HepG2 (cell line): ENCODE results near the gene CDK5RAP1. TPM values are rescaled to one million over a fixed set of nuclear protein-coding genes. Genes with fewer than 3 reads are reported as not detected.

ENCODE experiments used
- CENPT ChIP-seq: sonication (generic); formaldehyde crosslinking; IDR thresholded peaks from 2 replicates; pipeline ENCODE4 v1.8.0; 2022; ENCODE audit warnings: low read depth, mild to moderate bottlenecking, moderate library complexity, missing genetic modification reagents
- ELF3 ChIP-seq: IDR thresholded peaks from 2 replicates; pipeline ENCODE4 v1.6.1; 2016; ENCODE audit warnings: missing genetic modification reagents, missing compliant biosample characterization
- POGZ ChIP-seq: sonication (generic); formaldehyde crosslinking; IDR thresholded peaks from 2 replicates; pipeline ENCODE4 v1.4.0; 2020; ENCODE audit warnings: mild to moderate bottlenecking, missing genetic modification reagents
- ZBTB21 ChIP-seq: sonication (generic); formaldehyde crosslinking; IDR thresholded peaks from 2 replicates; pipeline ENCODE4 v1.4.0; 2020; ENCODE audit warnings: missing genetic modification reagents
- ZFP36 ChIP-seq: fragments of 150-350 bp; IDR thresholded peaks from 2 replicates; pipeline ENCODE4 v1.6.1; 2018; ENCODE audit warnings: borderline replicate concordance, low read length, low read depth; ENCODE audit not compliant: partially characterized antibody
- ZKSCAN1 ChIP-seq: fragments of 150-350 bp; IDR thresholded peaks from 2 replicates; pipeline ENCODE4 v1.6.1; 2014; ENCODE audit warnings: low read length
- ZNF20 ChIP-seq: sonication (generic); formaldehyde crosslinking; IDR thresholded peaks from 2 replicates; pipeline ENCODE4 v1.4.0; 2020; ENCODE audit warnings: mild to moderate bottlenecking, moderate library complexity, missing genetic modification reagents
- ZNF292 ChIP-seq: sonication (generic); formaldehyde crosslinking; IDR thresholded peaks from 2 replicates; pipeline ENCODE4 v1.8.1; 2022; ENCODE audit warnings: mild to moderate bottlenecking, low read depth, missing genetic modification reagents, borderline replicate concordance
- ZNF703 ChIP-seq: sonication (generic); formaldehyde crosslinking; IDR thresholded peaks from 2 replicates; pipeline ENCODE4 v1.5.1; 2020; ENCODE audit warnings: missing genetic modification reagents, mild to moderate bottlenecking, moderate library complexity, borderline replicate concordance
- ZNF768 ChIP-seq: sonication (generic); formaldehyde crosslinking; IDR thresholded peaks from 2 replicates; pipeline ENCODE4 v1.4.0; 2020; ENCODE audit warnings: missing genetic modification reagents
- ZNF775 ChIP-seq: sonication (generic); formaldehyde crosslinking; IDR thresholded peaks from 2 replicates; pipeline ENCODE4 v1.4.0; 2020; ENCODE audit warnings: missing genetic modification reagents, mild to moderate bottlenecking, moderate library complexity, borderline replicate concordance
- polyA plus RNA-seq, 8 experiments: library from polyadenylated mRNA; depleted of rRNA in 3 of 8; stranded (reverse) in 7 of 8; unstranded in 1 of 8; fragments of >200 nt; fragmentation: Illumina TruSeq in 4 of 8; extraction: Trizol in 4 of 8; gene quantifications; 2 replicates each; pipeline versions ENCODE4 v1.2.1 to v1.2.3, GENCODE V29; 2011 to 2016; ENCODE audit warnings: low read depth in 4 of 8, missing spikeins in 1 of 8, mixed read lengths in 1 of 8; ENCODE audit not compliant: insufficient read depth in 1 of 8
- total RNA-seq, 5 experiments: library from RNA; depleted of rRNA; stranded (reverse); fragments of >200 nt; fragmentation: Illumina TruSeq; extraction: Trizol; gene quantifications; 2 replicates each; pipeline ENCODE4 v1.2.3, GENCODE V29; 2016; ENCODE audit warnings: low read depth in 1 of 5
- TF ChIP-seq, protein P1 (sequence below): IDR thresholded peaks from 2 replicates; pipeline ENCODE4 v1.6.1; 2016; ENCODE audit warnings: missing biosample characterization, missing genetic modification reagents, low read depth
- TF ChIP-seq, protein P2 (sequence below): sonication (generic); formaldehyde crosslinking; IDR thresholded peaks from 2 replicates; pipeline ENCODE4 v1.8.1; 2023; ENCODE audit warnings: missing genetic modification reagents, mild to moderate bottlenecking, borderline replicate concordance
- TF ChIP-seq, protein P3 (sequence below): sonication (generic); formaldehyde crosslinking; IDR thresholded peaks from 2 replicates; pipeline ENCODE4 v1.4.0; 2020; ENCODE audit warnings: mild to moderate bottlenecking, missing genetic modification reagents
- TF ChIP-seq, protein P4 (sequence below): sonication (generic); formaldehyde crosslinking; conservative IDR thresholded peaks from 2 replicates; pipeline ENCODE4 v1.8.0; 2022; ENCODE audit warnings: low read depth, missing genetic modification reagents
- TF ChIP-seq, protein P5 (sequence below): sonication (generic); formaldehyde crosslinking; IDR thresholded peaks from 2 replicates; pipeline ENCODE4 v1.4.0; 2020; ENCODE audit warnings: missing genetic modification reagents
- TF ChIP-seq, protein P6 (sequence below): sonication (generic); formaldehyde crosslinking; IDR thresholded peaks from 2 replicates; pipeline ENCODE4 v1.4.0; 2020; ENCODE audit warnings: missing genetic modification reagents, mild to moderate bottlenecking, borderline replicate concordance
- TF ChIP-seq, protein P7 (sequence below), 2 experiments: fragments of 450-650 bp in 1 of 2; sonication (generic) in 1 of 2; formaldehyde crosslinking; IDR thresholded peaks; 2 replicates each; pipeline versions ENCODE4 v1.5.0 to v1.8.0; 2020 to 2022; ENCODE audit warnings: mild to moderate bottlenecking in 1 of 2, missing genetic modification reagents in 1 of 2
- TF ChIP-seq, protein P8 (sequence below): sonication (generic); formaldehyde crosslinking; IDR thresholded peaks from 2 replicates; pipeline ENCODE4 v1.5.0; 2020; ENCODE audit warnings: missing genetic modification reagents

The CDK5RAP1 gene
- total and polyA plus RNA-seq, 2 of the 13 experiments (the other 11 are each of a cell fraction or from before 2014, with no cell fraction given) = 53.6 to 98.2 TPM

DNA sequence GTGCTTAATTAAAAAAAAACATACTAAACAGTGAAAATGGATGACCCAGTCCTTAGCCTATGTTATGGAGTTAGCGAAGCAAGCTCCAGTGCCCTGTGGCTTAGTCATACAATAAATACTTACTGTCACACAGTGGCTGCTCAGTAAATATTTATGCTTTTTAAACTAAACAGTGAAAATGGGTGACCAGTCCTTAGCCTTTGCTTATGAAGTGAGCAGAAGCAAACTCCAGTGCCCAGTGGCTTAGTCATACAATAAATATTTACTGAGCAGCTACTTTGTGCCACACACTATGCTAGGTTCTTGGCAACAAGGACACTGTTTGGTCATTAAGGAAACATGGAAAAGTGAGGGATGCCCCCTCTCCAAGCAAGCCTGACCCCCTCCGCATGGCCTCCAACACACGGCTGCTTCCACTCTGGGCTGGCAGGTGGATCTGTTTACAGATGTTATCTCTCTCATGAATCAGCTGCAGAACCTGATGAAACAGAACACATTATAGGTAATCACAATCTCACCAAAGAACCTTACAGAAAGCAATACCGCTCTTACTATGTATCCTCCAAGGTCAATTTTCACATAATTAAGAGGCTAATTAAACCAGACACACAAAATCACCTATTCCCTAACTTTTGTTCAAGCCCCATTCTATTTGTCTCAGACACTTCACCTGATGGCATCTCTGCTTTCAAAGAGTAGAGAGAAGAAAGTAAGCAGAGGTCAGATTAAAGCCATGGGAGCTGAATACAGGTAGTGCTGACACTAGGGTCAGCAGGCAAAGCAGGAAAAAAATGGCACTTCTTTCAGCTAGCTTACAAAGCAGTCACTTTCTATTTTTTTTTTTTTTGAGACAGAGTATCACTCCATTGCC is 27.3 kb downstream of the CDK5RAP1 start (continued):
- TF ChIP-seq, protein P1, sequence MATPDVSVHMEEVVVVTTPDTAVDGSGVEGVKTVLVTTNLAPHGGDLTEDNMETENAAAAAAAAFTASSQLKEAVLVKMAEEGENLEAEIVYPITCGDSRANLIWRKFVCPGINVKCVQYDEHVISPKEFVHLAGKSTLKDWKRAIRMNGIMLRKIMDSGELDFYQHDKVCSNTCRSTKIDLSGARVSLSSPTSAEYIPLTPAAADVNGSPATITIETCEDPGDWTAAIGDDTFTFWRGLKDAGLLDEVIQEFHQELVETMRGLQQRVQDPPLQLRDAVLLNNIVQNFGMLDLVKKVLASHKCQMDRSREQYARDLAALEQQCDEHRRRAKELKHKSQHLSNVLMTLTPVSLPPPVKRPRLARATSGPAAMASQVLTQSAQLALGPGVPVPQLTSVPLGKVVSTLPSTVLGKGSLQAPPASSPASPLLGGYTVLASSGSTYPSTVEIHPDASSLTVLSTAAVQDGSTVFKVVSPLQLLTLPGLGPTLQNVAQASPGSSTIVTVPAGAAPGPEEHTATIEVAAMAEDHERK (CRISPR knock-in tag) = no peak
- TF ChIP-seq ZNF292 (CRISPR knock-in tag) (peak; percentile 92), POGZ (peak; percentile 91), ZFP36 (peak; percentile 68), ZNF768 (CRISPR knock-in tag) (no peak), ZNF20 (CRISPR knock-in tag) (no peak), CENPT (CRISPR knock-in tag) (no peak), ELF3 (CRISPR knock-in tag) (peak; percentile 96), ZNF775 (CRISPR knock-in tag) (no peak), ZKSCAN1 (peak; percentile 59), ZBTB21 (peak; percentile 69; the same call in 1 of the 2 replicates), ZNF703 (CRISPR knock-in tag) (no peak)
- TF ChIP-seq, protein P2, sequence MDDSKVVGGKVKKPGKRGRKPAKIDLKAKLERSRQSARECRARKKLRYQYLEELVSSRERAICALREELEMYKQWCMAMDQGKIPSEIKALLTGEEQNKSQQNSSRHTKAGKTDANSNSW (CRISPR knock-in tag) = no peak
- TF ChIP-seq, protein P3, sequence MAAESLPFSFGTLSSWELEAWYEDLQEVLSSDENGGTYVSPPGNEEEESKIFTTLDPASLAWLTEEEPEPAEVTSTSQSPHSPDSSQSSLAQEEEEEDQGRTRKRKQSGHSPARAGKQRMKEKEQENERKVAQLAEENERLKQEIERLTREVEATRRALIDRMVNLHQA = no peak; the same call in 1 of the 2 replicates
- TF ChIP-seq, protein P4, sequence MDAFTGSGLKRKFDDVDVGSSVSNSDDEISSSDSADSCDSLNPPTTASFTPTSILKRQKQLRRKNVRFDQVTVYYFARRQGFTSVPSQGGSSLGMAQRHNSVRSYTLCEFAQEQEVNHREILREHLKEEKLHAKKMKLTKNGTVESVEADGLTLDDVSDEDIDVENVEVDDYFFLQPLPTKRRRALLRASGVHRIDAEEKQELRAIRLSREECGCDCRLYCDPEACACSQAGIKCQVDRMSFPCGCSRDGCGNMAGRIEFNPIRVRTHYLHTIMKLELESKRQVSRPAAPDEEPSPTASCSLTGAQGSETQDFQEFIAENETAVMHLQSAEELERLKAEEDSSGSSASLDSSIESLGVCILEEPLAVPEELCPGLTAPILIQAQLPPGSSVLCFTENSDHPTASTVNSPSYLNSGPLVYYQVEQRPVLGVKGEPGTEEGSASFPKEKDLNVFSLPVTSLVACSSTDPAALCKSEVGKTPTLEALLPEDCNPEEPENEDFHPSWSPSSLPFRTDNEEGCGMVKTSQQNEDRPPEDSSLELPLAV (CRISPR knock-in tag) = no peak
- TF ChIP-seq, protein P5, sequence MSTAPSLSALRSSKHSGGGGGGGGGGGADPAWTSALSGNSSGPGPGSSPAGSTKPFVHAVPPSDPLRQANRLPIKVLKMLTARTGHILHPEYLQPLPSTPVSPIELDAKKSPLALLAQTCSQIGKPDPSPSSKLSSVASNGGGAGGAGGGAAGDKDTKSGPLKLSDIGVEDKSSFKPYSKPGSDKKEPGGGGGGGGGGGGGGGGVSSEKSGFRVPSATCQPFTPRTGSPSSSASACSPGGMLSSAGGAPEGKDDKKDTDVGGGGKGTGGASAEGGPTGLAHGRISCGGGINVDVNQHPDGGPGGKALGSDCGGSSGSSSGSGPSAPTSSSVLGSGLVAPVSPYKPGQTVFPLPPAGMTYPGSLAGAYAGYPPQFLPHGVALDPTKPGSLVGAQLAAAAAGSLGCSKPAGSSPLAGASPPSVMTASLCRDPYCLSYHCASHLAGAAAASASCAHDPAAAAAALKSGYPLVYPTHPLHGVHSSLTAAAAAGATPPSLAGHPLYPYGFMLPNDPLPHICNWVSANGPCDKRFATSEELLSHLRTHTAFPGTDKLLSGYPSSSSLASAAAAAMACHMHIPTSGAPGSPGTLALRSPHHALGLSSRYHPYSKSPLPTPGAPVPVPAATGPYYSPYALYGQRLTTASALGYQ = peak; percentile 82; the same call in 1 of the 2 replicates
- TF ChIP-seq, protein P6, sequence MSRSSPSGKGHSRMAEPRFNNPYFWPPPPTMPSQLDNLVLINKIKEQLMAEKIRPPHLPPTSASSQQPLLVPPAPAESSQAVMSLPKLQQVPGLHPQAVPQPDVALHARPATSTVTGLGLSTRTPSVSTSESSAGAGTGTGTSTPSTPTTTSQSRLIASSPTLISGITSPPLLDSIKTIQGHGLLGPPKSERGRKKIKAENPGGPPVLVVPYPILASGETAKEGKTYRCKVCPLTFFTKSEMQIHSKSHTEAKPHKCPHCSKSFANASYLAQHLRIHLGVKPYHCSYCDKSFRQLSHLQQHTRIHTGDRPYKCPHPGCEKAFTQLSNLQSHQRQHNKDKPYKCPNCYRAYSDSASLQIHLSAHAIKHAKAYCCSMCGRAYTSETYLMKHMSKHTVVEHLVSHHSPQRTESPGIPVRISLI (CRISPR knock-in tag) = no peak; the same call in 1 of the 2 replicates
- TF ChIP-seq, protein P7, sequence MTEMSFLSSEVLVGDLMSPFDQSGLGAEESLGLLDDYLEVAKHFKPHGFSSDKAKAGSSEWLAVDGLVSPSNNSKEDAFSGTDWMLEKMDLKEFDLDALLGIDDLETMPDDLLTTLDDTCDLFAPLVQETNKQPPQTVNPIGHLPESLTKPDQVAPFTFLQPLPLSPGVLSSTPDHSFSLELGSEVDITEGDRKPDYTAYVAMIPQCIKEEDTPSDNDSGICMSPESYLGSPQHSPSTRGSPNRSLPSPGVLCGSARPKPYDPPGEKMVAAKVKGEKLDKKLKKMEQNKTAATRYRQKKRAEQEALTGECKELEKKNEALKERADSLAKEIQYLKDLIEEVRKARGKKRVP (CRISPR knock-in tag; IDR thresholded peaks at IDR 0.05) = peak in 1 of 2 experiments; percentile 97; a peak in 2 of 4 replicates
- TF ChIP-seq, protein P8, sequence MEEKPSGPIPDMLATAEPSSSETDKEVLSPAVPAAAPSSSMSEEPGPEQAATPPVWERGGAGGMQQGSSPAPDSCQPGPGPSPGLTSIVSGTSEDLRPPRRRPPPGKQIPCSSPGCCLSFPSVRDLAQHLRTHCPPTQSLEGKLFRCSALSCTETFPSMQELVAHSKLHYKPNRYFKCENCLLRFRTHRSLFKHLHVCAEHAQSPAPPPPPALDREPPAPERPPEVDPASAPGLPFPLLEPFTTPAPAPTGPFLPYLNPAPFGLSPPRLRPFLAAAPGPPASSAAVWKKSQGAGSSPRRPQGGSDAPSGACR (CRISPR knock-in tag) = 0 out of 2 replicates have a peak, but pooled peaks have one; percentile 79
